Stimulated activated CD8-positive, alpha-beta memory T cell treated with anti-CD3 and anti-CD28 coated beads, Interleukin-15, amount 100 ng/mL, for 4 hours (primary cell): Measurements from ENCODE around the gene ZNF593.

ENCODE experiments used
- DNase-seq, 2 donors: peaks; one replicate each; pipeline ENCODE4 v3.0.0-alpha.2; 2020; ENCODE audit warnings: low read depth in 2 of 2

Gene ZNF593

DNA sequence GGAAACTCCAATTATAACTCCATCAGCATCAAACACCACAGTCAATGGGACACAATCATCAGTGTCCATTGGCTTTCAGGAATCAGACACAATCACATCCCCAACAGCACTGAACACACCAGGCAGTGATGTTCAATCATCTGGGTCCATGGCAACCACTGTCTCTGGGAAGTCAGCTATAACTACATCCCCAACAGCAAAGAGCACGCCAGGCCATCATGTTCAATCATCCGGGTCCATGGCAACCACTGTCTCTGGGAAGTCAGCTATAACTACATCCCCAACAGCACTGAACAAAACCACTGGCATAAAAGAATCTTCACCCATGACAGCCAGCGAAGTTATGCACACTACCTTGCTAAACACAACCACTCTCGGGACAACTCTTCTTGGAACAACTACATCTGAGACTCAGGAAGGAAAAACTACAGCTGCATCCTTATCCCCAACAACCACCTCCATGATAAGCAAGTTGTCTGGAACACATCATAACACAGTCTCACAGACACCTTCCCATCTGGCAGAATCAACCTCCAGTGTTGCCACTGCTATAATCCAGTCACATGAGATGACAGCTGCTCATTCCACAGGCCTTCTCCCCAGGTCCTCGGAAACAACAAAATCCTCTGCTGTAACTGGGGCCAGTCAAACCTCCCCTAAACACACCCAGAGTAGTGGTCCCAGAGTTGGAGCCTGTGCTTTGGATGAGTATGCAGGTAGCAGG, 40.6 kb downstream of the ZNF593 start:
- no peak for DNase-seq

DNA sequence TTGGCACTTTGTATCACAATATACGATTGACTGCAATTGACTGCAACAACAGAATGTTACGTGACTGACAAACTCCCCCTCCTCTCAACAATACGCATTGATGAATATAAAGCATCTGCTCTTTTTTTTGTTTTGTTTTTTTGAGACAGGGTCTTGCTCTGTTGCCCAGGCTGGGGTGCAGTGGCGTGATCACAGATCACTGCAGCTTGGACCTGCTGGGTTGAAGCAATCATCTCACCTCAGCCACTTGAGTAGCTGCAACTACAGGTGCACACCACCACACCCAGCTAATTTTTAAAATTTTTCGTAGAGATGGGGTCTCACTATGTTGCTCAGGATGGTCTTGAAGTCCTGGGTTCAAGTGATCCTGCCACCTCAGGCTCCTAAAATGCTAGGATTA, 43.0 kb downstream of the ZNF593 start:
- DNase-seq = no peak

DNA sequence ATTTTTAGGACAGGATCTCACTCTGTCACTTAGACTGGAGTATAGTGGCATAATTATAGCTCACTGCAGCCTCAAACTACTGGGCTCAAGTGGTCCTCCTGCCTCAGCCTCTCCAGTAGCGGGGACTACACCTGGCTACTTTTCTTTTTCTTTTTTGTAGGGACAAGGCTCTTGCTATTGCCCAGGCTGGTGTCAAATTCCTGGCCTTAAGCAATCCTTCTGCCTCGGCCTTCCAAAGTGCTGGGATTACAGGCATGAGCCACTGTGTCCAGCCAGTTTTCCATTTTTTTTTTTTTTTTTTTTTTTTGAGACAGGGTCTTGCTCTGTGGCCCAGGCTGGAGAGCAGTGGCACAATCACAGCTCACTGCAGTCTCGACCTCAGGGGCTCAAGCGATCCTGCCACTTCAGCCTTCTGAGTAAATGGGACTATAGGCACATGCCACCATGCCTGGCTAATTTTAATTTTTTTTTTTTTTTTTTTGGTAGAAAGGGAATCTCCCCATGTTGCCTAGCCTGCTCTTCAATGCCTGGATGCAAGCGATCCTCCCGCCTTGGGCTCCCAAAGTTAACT, 43.7 kb downstream of the ZNF593 start:
- no peak for DNase-seq

DNA sequence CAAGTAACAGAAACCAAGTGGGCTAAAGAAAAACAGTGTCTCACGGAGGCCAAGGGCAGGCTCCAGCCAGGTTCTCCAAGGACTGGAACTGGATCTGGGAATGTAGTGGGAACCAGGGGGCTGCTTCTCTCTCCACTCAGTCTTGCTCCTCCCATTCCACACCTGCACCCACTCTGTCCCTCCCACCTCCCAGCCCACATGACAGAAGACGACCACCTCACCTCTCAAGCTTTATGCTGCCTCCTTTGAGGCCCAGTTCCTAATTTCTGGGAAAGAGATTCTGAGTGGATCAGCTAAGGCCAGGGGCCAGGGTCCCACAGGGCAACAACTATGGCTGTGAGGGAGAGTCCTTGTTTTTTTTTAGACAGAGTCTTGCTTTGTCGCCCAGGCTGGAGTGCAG, 45.5 kb downstream of the ZNF593 start:
- DNase-seq = no peak

DNA sequence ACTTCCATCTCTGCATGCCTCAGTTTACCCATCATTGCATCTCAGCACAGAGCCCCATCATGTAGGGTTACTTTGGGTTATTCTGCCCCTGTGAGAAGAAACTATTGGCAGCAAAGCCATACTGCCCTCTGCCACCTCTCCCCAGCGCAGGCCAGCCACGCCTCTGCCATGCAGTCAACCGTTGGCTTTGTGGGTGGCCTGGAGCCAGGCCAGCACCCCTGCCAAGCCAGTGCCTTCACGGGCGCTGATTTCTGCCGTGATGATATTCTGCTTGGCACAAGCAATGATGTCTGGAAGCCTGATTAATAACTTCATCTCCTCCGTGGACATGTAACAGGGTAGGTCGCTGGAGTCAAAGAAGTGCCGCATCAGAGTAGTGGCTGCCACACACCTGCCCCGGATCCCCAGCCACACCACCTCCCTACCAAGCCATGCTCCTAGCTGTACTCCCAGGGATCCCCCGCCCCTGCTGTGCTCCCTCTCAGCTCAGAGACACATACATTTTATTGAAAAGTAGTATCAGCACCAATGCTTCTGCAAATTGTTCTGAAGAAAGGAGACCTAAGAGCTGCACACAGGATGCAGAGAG, 49.3 kb downstream of the ZNF593 start:
- DNase-seq = no peak
